ENCODE measurements around the gene DHX35.
A peak's percentile ranks its signal among the peaks of the same experiment; 100 is the strongest.

The DHX35 gene

DNA sequence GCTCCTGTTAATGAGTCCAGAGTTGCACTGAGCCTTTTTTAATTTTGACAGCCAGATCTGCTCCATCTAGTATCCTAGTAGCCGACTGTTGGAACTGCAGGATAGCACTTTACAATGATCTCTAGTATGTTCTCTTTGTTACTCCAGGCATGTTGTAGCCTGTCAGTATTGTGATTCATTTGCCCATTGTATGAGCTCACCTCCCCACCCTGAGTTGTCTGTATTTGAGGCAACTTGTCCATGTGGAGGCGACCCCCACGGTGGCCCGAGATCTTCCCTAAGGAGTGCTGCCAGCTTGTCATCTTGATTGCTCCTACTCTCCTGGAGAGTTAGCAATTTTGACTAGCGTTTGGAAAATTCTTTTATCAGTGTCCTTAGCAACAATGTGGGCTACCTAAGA is 67.2 kb downstream of the DHX35 start:
- DNase-seq, result no peak

DNA sequence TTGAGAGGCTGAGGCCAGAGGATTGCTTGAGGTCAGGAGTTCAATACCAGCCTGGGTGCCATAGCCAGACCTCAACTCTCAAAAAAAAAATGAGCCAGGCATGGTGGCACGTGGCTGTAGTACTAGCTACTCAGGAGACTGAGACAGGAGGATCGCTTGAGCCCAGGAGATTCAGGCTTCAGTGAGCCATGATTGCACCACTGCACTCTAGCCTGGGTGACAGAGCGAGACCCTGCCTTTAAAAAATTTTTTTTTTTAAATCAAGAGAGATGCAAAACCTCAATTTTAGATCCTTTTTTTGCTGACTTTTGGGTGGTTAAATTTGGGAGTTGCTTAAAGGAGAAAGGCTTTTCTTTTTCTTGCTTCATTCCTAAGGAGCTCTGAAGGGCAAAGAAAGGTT is 70.9 kb downstream of the DHX35 start:
- DNase-seq, result no peak

DNA sequence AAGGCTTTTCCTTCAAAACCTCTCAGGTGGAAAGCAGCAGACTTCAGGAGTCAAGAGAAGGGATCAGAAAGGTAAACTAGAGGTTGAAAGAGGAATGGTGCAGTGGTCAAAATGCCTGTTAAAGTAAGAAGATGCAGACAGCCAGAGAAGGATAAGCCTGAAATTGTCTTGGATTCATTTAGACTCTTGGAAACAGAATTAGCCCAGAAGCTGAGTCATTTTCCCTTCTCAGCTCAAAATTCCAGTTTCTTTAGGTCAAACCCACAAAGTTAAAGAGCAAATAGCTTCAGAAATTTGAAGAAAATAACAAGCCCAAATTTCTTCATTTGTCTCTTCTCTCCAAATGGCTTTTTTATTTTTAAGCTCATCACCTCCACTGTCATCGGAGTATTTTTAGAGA is 73.9 kb downstream of the DHX35 start:
- no peak for DNase-seq

DNA sequence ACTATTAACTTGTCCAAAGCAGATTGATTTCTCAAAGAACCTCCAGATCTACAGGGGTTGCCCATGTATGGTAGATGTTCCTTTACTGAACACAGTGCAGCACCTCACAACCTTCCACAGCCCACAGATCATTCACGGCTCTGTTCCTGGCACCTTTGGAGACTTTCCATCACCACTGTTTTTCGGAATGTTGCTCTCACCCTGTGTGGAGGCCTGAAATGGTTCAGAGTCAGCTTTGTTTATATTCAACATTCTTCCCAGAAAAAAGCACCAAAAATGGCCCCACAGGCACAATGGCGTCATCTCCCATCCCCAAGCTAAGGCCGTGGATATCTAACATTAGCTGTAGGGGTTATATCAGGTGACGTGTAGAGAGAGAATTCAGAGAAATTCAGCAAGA is 74.7 kb downstream of the DHX35 start:
- DNase-seq, result no peak

DNA sequence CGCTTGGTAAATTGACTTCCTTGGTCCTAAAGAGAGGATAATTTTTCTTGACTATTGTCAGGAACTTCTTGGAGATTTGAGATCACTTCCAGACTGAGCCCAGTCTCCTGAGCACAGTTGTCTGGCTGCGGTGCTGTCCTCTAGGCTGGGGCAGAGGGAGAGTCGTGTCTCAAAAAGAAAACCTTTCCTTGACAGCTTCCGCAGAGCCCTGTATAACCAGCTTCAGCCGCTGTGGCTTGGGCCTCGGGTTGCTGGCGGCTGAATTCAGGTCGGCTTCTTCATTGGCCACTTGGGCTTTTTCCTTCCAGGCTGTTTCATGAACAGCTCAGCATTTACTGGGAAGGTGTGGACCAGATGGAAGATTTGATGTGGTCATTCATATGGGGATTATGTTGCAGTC is 75.9 kb downstream of the DHX35 start:
- DNase-seq, result no peak

DNA sequence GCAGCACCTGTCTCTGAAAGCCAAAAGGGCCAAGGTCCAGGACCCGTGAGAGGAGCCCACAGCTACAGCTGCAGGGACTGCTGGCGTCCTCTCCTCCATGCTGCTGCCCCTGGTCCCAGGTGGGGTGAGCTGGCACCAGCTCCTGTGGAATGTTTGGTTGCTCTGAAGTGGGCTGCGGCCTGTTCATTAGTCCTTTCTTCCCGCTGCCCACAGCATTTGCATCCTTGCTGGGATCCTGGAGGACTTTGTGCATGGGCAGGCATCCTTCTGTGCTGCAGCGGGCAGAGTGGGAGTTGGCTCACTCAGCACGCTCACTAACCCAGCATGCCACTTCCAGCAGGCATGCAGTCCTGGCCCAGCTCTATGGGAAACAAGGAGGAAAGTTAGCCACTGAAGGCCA is 76.4 kb downstream of the DHX35 start:
- no peak for DNase-seq

DNA sequence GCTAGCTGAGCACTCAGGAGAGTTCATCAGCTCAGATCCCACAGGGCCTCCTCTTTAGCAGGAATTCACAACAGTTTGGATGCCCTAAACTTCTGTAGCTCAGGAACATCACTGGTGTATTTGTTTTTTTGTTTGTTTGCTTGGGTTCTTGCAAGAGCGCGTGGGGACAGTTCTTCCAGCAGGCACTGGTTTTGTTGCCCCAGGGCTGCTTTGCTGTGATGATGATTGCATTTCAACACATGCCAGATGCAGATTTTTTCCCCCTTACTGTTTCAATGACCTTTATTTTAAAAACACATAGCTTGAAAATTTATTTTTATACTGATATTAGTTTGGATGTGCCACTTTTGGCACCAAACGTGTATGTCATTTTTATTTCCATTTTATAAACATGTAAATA is 77.1 kb downstream of the DHX35 start:
- no peak for DNase-seq

DNA sequence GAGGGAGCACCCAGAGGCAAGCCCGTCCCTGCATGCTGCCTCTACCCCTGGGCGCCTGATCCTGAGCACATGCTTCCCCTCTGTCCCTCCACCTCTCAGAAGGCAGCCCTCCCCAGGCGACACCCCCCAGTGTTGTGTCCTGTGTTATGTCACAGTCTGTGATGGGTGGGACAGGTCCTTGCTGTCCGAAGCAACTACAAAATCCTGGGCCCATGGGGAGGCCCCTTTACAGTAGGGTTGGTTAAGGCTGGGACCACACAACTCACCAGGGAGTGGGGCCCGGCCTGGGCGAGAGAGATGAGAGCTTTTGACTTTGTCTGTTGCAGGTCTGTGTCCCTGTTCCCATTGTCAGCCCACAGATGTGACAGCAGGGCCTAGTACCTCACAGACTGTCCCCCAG is 78.0 kb downstream of the DHX35 start:
- DNase-seq, result no peak

DNA sequence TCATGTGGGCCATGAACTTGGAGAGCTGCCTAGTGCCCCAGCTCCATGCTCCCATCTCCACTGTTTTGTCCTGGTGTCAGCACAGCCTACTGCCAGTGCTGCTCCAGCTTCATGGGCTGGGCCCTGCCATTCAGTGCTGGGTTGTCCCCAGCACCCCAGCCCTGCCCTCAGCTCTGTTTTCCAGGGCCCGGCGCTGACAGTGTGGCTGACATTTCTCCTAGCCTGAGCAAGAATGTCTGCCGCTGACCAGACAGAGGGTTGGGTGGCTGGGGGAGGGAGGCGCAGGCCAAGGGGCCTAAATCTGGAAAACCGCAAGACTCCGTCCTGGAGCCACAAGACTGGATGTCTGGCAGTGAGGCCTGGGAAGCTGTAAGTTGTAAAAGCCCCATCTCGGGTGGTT is 78.9 kb downstream of the DHX35 start:
- DNase-seq, result no peak

DNA sequence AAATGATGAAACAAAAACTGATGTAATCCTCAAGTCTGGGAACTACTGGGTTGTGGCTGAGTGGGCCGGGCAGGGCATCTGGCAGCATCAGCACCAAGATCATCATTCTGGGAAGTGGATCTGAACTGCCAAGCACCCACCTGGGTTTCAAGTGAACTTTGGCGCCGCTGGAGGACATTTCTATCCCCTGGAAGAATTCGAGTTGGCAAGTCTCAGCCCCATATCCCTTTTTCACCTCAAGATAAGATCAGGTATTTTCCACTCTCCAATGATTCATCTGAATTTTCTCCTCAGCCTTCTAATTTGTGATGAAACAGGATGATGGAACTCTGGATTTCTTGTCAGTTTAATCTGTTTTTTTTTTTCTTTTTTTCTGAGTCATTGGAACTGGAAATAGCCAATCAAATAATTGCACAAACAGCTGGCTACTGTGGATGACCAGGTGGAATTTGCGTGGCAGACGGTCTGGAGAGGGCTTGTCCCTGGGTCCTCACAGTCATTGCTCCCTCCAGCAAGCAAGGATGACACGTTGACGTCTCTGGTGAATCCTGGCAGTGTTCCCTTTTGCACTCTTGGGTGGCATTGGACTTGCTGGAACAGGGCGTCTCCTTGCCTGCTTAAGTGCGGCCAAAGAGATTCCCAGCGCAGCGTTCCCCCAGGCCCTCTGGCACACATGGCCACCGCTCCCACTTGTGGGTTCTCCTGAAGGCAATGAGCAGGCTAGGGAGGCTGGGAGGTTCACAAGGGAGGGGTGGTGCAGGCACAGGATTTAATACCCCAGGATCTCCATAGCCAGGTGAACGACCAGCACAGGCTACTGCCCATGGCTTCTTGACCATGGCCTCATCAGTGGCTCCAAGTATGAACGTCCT is 80.4 kb downstream of the DHX35 start:
- no peak for DNase-seq

DNA sequence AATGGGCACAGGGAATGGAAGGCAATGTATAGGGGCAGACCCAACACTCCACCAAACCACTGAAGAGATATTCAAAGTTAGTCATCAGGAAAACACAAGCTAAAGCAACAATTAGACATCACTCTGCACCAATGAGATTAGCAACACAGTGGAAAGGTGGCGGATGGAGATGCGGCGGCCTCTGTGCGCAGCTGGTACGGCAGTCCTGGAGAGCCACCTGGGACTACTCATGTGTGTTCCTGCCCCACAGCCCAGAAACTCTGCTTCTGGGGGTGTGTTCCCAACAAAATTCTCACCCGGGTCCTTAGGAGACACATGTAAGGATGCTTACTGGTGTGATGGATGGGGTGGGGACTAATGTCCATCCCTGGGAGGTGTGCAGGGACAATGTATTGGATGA is 82.4 kb downstream of the DHX35 start:
- no peak for DNase-seq

DNA sequence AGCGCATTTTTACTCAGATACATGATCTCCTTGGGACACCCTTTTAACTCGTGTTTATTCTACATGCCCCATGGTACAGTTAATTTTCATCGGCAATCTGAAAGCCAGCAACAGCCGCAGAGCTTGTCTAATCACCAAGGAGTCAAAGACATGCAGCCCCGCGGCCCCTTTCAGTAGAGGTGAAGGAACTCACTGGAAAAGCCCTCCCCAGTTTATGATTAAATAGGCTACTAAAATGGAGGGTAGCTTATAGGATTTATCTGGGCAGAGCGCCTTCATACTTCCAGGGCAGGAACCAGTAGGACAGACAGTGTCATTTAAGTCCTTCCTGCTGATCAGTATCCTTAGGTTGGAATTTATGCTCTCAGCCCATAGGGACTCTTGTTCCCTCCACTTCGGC is 83.5 kb downstream of the DHX35 start:
- no peak for DNase-seq

DNA sequence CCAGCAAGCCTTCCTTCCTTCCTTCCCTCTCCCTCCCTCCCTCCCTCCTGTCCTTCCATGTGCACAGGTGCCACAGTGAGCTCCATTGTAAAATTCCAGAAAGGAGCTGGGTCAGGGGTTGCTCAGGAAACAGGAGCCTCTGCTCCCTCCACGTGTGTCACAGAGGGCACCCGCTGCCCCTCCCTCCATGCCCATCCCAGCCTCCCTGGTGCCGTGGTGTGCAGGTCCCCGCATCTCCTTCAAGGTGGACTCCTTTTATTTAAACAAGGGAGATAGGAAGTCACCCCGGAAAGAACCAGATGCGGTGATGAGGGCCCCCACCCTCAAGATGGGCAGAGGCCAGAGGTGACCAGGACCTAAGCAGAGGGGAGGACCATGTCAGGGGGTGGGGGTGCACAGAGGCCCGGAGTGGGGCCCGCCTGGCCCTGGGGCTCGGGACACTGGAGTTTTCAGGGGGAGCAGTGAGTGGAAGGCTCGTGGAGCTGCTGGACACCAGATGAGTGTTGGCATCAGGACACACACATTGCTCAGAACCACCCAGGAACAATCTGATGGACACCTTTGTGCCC is 85.4 kb downstream of the DHX35 start:
- DNase-seq, result no peak

DNA sequence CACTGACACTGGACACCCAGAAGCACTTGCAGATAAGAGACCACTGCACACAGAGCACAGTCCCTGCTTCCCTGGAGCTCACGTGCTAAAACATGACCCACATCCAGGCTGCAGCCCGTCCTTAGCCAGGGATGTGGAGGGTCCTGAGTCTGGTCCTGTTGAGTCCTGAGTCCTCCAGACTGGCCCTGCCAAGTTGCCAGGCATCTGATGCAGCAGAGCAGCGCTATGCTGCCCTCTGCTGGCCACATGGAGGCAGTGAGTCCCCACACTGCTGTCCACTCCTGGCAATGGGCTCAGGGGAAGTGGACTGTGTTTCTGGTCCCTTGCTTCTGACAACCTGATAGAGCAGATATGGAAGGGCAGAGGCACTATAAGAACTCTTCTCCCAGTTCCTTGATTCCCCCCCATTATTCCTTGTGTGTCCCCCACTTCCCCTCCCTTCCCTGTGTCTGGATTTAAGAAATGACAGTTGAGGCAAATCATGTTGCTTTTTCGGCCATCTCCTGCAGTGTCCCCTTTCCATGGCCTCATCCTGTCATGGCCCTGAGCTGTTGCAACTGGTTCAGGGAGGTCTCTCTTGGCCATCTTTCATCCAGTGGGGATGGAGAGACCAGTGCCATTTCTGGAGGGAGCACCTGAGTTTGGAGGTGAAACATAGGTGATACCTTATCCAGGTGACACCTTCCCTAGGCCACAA is 86.0 kb downstream of the DHX35 start:
- DNase-seq, result peak; percentile 88

DNA sequence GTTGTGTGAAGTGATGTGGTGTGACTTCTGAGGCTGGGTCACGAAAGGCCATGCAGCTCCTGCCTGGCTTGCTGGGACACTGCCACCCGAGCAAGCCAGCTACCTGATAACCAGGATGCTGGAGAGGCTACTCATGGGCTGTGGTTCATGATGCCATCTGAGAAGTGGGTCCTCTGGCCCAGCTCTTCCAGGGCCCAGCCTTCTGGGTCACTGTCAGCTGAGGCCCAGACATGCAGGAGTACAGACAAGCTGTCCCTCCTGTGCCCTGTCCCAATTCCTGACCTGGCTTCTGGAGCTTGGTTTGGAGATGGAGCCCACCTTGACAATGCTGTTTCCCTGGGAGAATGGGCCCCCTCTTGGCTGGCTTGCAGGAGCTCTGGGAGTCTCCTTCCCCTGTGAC is 87.0 kb downstream of the DHX35 start:
- peak; percentile 7 for DNase-seq

DNA sequence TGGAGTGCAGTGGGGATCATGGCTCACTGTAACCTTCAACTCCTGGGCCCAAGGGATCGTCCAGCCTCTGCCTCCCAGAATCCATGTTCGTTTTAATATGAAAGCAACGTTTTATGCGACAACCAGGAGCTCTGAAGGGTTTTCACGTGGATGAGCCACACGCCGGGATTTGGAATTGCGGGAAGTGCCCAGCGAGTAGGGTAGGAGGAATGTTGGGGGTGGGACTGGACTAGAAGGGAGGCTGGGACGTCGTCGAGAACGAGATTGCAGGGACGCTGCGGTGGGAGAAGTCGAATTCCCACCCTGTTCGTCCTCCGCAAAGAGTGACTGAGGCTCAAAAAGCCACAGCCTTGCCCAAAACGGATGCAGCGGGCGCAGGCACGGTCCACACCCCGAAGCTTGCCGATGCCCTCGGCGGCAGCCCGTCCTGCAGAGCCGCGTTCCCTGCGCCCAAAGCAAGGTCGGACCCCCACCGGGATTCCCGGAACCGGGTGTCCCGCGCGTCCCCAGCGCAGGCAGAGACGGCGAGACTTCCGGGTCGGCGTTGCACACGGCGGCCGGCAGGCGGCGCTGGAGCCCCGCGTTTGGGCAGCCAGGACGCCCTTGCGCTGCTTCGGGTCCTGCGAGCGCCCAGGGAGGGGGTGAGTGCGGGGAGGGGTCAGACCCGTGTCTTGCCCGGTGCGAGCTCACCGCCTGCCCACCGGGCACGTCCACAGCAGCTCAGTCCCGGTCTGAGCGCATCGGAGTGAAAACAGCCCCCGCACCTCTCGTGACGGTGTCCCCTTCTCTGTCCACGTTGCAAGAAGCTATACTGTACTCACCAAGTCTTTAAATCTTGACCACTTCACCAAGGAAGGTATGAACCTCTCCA is 87.8 kb downstream of the DHX35 start:
- peak; percentile 78 for DNase-seq

DNA sequence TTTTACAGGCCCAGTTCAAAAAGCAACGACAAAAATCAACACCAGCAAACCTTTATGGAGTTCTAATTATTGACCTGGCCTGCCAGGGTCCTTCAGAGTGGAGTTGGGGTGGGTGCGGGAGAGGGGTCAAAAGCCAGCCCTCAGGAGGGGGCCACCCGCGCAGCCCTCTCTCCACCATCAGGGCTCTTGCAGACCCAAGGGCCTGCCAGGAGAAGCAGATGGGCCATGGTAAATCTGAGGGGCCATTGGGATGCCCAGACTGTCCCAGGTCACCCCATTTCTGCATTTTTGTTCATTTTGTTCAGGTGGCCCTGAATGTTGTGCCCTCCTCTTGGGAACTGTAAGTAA is 88.4 kb downstream of the DHX35 start:
- no peak for DNase-seq

DNA sequence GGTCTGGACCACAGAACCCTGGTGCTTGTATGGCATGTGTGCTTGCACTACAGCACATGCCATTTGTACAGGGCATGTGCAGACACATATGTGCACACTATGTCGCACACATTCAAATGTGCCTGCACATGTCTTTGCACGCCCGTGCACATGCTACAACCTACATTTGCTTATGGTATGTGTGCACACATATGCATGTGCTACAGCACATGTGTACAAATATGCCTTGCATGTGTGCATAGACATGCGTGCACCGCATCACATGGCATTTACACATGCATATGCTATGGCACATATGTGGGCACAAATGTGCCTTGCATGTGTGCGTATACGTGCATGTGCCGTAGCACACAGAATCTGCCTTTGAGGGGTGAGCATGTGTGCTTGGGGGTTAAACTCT is 90.5 kb downstream of the DHX35 start:
- no peak for DNase-seq

DNA sequence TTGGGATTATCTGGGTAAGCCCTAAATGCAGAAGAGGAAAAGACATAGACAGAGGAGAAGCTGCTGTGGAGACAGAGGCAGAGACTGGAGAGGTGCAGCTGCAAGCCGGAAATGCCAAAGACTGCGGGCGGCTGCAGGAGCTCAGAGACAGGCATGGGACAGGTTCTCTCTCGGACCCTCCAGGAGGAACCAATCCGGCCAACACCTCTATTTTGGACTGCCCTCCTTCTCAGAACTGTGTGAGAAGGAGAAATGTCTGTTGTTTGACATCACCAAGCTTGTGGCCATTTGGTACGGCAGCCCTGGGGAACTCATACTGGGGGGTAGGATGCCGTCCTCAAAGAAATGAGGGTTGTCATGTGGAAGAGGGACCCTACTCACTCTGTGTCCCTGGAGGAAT is 95.0 kb downstream of the DHX35 start:
- no peak for DNase-seq

DNA sequence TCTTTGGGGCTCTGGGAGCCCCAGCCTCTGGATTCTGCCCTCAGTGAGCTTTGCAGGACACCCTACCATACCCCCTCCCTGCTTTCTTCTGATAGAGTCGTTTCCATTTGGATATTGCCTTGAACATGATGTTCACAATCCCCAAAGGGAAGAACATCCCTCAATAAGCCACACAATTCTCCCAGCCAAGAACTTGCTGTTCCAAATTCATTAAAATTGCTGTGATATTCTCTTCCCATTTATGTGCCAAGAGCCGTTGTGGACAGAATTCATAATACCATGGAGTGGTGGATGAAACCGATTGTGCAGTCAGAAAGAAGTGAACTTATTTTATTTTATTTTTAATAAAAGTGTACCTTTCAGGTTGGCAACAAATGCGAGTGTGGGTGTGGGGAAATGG is 95.8 kb downstream of the DHX35 start:
- no peak for DNase-seq

DNA sequence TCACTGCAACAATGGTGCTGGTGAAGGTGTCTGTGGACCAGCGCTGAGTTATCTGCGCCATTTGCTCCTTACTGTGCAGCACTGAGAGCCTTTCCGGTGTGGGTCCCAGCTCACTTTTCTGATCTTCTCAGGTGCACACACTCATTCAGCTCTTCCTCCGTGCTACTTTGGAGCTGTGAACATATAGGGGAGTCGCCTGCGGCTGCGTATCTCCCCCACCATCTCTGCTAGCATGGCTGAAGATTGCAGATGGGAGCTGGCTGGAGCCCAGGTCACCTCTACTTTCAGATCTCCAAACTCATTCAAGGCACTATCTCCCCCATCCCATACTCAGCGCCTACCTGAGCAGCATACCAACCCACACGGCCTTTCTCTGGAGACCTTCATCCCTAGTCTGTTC is 96.9 kb downstream of the DHX35 start:
- DNase-seq, result no peak

DNA sequence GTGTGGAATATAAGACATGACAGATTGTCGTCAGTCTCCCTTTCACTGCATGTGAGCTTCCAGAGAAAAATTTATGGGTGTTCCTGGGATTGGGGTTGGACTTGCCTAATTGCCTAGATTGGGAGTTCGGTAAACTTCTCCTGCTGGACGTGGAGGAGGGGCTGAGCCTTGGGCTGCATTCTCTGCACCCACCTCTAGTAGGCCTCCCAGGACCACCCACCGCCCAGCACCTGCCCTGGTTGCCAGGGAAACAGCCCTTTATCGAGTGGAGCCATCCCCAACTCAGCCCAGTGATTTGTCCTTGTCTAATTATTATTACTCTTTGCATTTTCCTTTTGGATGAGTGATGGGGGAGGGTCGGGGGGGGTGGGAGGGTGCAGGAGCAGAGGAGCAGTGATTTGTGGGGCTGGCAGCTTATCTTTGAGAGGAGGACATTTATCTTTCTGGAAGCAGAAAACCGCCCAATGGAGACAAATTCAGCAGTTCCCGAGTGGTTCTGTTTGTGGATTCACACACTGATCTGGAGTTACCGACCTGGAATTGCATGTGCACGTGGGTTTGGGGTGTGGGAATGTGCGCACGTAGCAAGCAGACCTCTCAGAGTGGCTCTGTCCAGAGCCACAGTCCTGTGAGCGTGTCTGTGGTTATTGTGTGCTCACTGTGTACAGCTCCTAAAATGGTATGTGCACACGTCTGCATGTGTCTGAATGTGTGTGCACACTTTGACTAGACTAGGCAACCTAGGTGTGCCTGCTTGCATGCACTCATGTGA is 104.5 kb downstream of the DHX35 start:
- no peak for DNase-seq
